B cell (primary cell): ENCODE measurements around the gene HOXA3. TPM values are rescaled to one million over a fixed set of nuclear protein-coding genes. Genes with fewer than 3 reads are reported as not detected.

ENCODE experiments used
- ATAC-seq: fragments of 200-7000 bp; cut with Tn5 transposase; one replicate; pipeline ENCODE4 v1.10.0; 2021; ENCODE audit warnings: low read depth, mild to moderate bottlenecking, moderate number of reproducible peaks, moderate library complexity
- CTCF ChIA-PET: fragments of 350-600 bp; sonication (Branson Sonifier 250); formaldehyde crosslinking; loops from one replicate; lab custom pipeline; 2021; ENCODE audit warnings: antibody characterized with exemption, inconsistent platforms; lab: Charles Lee
- POLR2A ChIA-PET: fragments of 350-600 bp; sonication (Branson Sonifier 250); formaldehyde crosslinking; loops from one replicate; lab custom pipeline; 2021; ENCODE audit warnings: antibody characterized with exemption; lab: Charles Lee
- DNase-seq: peaks from one replicate; pipeline ENCODE4 v3.0.0; 2013
- H2AFZ ChIP-seq: 2 replicates; pipeline ENCODE4 v1.6.1; 2012; ENCODE audit warnings: mild to moderate bottlenecking, low read depth, low read length; ENCODE audit not compliant: insufficient read depth, poor library complexity, severe bottlenecking
- H3K27ac ChIP-seq, 2 donors: 1 replicate in 1 of 2; 2 replicates in 1 of 2; pipeline ENCODE4 v1.5.1; 2012 to 2013; ENCODE audit warnings: low read length in 2 of 2, mild to moderate bottlenecking in 2 of 2, moderate library complexity in 1 of 2
- H3K27me3 ChIP-seq, 4 experiments: fragments of 200-600 bp in 1 of 4; sonication (generic) in 1 of 4; replicated peaks in 1 of 4; 1 replicate in 2 of 4; 2 replicates in 2 of 4; pipeline versions ENCODE4 v1.6.1 to v1.7.0; 2013 to 2016; ENCODE audit warnings: low read length in 3 of 4, mild to moderate bottlenecking in 2 of 4, mixed read lengths in 1 of 4, moderate library complexity in 1 of 4; ENCODE audit not compliant: insufficient read depth in 4 of 4, control insufficient read depth in 3 of 4; ENCODE audit errors: control extremely low read depth in 1 of 4
- H3K36me3 ChIP-seq, 2 experiments: replicated peaks in 1 of 2; 1 replicate in 1 of 2; 2 replicates in 1 of 2; pipeline versions ENCODE4 v1.6.1 to v1.7.1; 2013; ENCODE audit warnings: low read length in 1 of 2; ENCODE audit not compliant: insufficient read depth in 2 of 2, control insufficient read depth in 1 of 2; ENCODE audit errors: control extremely low read depth in 1 of 2, extremely low read depth in 1 of 2
- H3K4me1 ChIP-seq, 2 donors: fragments of 200-600 bp in 1 of 2; sonication (generic) in 1 of 2; 1 replicate in 1 of 2; 2 replicates in 1 of 2; pipeline versions ENCODE4 v1.5.1 to v1.6.1; 2013 to 2017; ENCODE audit warnings: low read length in 2 of 2; ENCODE audit not compliant: control insufficient read depth in 2 of 2, insufficient read depth in 2 of 2
- H3K4me2 ChIP-seq: replicated peaks from 2 replicates; pipeline ENCODE3; 2012; ENCODE audit warnings: mild to moderate bottlenecking, low read depth, low read length; ENCODE audit not compliant: poor library complexity, severe bottlenecking
- H3K4me3 ChIP-seq, 5 experiments: fragments of 200-600 bp in 1 of 5; sonication (generic) in 1 of 5; 1 replicate in 3 of 5; 2 replicates in 2 of 5; pipeline versions ENCODE4 v1.5.1 to v1.7.0; 2011 to 2016; ENCODE audit warnings: low read length in 4 of 5, mild to moderate bottlenecking in 4 of 5, low read depth in 2 of 5, control low read depth in 1 of 5, moderate library complexity in 1 of 5; ENCODE audit not compliant: insufficient read depth in 1 of 5; ENCODE audit errors: control extremely low read depth in 1 of 5, extremely low read depth in 1 of 5
- H3K79me2 ChIP-seq: fragments of 200-600 bp; sonication (generic); one replicate; pipeline ENCODE4 v1.6.0; 2016; ENCODE audit warnings: low read length; ENCODE audit not compliant: control insufficient read depth, insufficient read depth
- H3K9ac ChIP-seq: fragments of 200-600 bp; sonication (generic); 2 replicates; pipeline ENCODE4 v1.6.1; 2017; ENCODE audit warnings: mild to moderate bottlenecking, low read length, moderate library complexity
- H3K9me3 ChIP-seq, 3 donors: one replicate each; pipeline versions ENCODE4 v1.6.1 to v1.7.1; 2013; ENCODE audit warnings: low read length in 2 of 3; ENCODE audit not compliant: control insufficient read depth in 2 of 3, insufficient read depth in 1 of 3; ENCODE audit errors: control extremely low read depth in 1 of 3
- H4K20me1 ChIP-seq: 2 replicates; pipeline ENCODE4 v1.6.0; 2012; ENCODE audit warnings: mild to moderate bottlenecking, low read length; ENCODE audit not compliant: insufficient read depth, control insufficient read depth, poor library complexity, severe bottlenecking
- H3K27ac Mint-ChIP-seq: one replicate; pipeline ENCODE4 v1.8.0; 2021; ENCODE audit warnings: mixed read lengths
- H3K27me3 Mint-ChIP-seq: one replicate; pipeline ENCODE4 v1.8.0; 2021; ENCODE audit warnings: mixed read lengths
- H3K4me1 Mint-ChIP-seq: one replicate; pipeline ENCODE4 v1.8.0; 2021; ENCODE audit warnings: mixed read lengths
- H3K4me3 Mint-ChIP-seq: one replicate; pipeline ENCODE4 v1.8.0; 2021; ENCODE audit warnings: mixed read lengths
- H3K9me3 Mint-ChIP-seq: one replicate; pipeline ENCODE4 v1.8.0; 2022; ENCODE audit warnings: mixed read lengths; ENCODE audit not compliant: insufficient read depth
- EZH2 ChIP-seq: IDR thresholded peaks from 2 replicates; pipeline ENCODE4 v1.6.1; 2012; ENCODE audit warnings: borderline replicate concordance, low read depth, mild to moderate bottlenecking, moderate library complexity, low read length; ENCODE audit not compliant: insufficient read depth, poor library complexity, severe bottlenecking
- WGBS: methylation state at CpG from one replicate; pipeline ENCODE4 v1.1.5; 2013; ENCODE audit warnings: missing lambda C conversion rate; ENCODE audit not compliant: insufficient coverage; 5-methylcytosine and 5-hydroxymethylcytosine counted together
- intact Hi-C: fragments of 100-400 bp; cut with micrococcal nuclease; formaldehyde crosslinking; loops from one replicate; pipeline ENCODE4 v1.10.0; 2022
- polyA plus RNA-seq: library from polyadenylated mRNA; depleted of rRNA; stranded (reverse); fragments of >200 nt; gene quantifications from 2 replicates; pipeline ENCODE4 v1.2.3, GENCODE V29; 2012
- total RNA-seq, 2 donors: library from RNA; stranded (reverse); fragments of 120-200 nt in 1 of 2; gene quantifications; 1 replicate in 1 of 2; 2 replicates in 1 of 2; pipeline versions ENCODE4 v1.2.3 to v1.2.4, GENCODE V29; 2013 to 2022
- TF ChIP-seq, protein P1 (sequence below): fragments of 200-600 bp; IDR thresholded peaks from one replicate; pipeline ENCODE4 v1.8.0; 2022; ENCODE audit warnings: antibody characterized with exemption, mild to moderate bottlenecking

The HOXA3 gene
- total and polyA plus RNA-seq, 2 donors (not counting 1 experiment from before 2014, with no cell fraction given) = 0.07 TPM; not detected in 1

DNA sequence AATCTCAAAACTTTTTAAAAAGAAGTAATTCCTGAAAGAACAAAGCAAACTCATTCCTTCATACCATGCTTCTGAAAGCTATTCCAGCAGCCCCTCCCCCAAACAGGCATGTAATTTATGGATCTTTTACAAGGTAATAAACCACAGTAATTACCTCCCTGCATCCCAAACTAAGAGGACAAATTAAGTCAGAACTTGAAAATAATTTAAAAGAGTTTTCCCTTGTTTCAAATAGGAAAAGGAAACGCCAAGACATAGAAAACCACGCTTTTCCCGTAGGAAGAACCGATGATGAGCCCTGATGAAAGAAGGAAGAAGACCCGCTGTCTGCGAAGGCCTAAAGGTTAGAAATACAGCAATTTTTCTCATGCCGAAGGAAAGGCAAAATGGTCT is 30.7 kb downstream of the HOXA3 start:
- no peaks in the 10 kb centered on the region for H3K79me2 ChIP-seq
- no peak overlapping the region for H3K4me3 Mint-ChIP-seq
- POLR2A ChIA-PET = no interaction called here
- peaks cover 28% of the 10 kb centered on the region for H3K27me3 Mint-ChIP-seq
- DNase-seq (no peak), ATAC-seq (no peak)
- no peaks in the 10 kb centered on the region for H4K20me1 ChIP-seq
- no peak overlapping the region for H3K27ac Mint-ChIP-seq
- H3K27ac ChIP-seq = no peak overlapping the region
- intact Hi-C loops = no loop called here
- no peaks in the 10 kb centered on the region for H3K4me1 Mint-ChIP-seq
- H3K9me3 ChIP-seq = peaks cover 0 to 3% (median 0%) of the 10 kb centered on the region in 3 donors
- no peak for TF ChIP-seq EZH2
- TF ChIP-seq, protein P1, sequence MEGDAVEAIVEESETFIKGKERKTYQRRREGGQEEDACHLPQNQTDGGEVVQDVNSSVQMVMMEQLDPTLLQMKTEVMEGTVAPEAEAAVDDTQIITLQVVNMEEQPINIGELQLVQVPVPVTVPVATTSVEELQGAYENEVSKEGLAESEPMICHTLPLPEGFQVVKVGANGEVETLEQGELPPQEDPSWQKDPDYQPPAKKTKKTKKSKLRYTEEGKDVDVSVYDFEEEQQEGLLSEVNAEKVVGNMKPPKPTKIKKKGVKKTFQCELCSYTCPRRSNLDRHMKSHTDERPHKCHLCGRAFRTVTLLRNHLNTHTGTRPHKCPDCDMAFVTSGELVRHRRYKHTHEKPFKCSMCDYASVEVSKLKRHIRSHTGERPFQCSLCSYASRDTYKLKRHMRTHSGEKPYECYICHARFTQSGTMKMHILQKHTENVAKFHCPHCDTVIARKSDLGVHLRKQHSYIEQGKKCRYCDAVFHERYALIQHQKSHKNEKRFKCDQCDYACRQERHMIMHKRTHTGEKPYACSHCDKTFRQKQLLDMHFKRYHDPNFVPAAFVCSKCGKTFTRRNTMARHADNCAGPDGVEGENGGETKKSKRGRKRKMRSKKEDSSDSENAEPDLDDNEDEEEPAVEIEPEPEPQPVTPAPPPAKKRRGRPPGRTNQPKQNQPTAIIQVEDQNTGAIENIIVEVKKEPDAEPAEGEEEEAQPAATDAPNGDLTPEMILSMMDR = no peak
- H3K4me3 ChIP-seq = no peak overlapping the region
- no peak overlapping the region for H2AFZ ChIP-seq
- no peaks in the 10 kb centered on the region for H3K4me1 ChIP-seq
- H3K27me3 ChIP-seq = peaks cover 0 to 4% (median 0%) of the 10 kb centered on the region in 4 experiments
- 91% methylated on average over 7 of the region's 7 CpGs for WGBS
- H3K4me2 ChIP-seq = no peak overlapping the region
- no peaks in the 10 kb centered on the region for H3K9me3 Mint-ChIP-seq
- H3K36me3 ChIP-seq = no peaks in the 10 kb centered on the region
- H3K9ac ChIP-seq = no peak overlapping the region
- CTCF ChIA-PET = no interaction called here

DNA sequence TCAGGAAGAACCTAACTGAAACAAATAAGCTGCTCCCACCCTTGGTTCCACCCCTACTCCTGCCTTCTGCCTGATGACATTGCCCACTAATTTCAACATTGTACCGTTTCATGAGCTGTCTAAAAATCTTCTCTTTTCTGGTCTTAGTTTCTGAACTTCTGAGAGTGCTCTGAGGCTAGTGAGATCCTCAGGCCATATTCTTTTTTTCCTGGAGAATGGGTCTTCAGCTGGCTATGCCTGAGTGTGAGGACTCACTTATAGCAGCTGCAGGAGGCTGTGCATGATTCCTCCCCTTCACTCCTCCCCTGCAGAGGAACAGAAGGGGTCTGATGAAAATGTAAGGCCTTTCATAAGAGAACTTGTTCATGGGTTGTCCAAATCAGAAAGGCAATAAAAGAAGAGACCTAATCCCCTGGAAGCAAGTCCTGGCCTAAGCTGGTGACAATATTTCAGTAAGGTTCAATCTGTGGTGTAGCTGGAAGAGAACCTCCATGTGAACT is 32.9 kb downstream of the HOXA3 start:
- Mint-ChIP-seq H3K27me3 (peaks cover 11% of the 10 kb centered on the region), H3K27ac (no peak overlapping the region), H3K4me3 (no peak overlapping the region), H3K9me3 (no peaks in the 10 kb centered on the region), H3K4me1 (no peaks in the 10 kb centered on the region)
- ChIA-PET CTCF (no interaction called here), POLR2A (no interaction called here)
- Histone ChIP-seq H3K79me2 (no peaks in the 10 kb centered on the region), H2AFZ (no peak overlapping the region), H3K27me3 (peaks cover 0 to 4% (median 0%) of the 10 kb centered on the region in 4 experiments), H4K20me1 (no peaks in the 10 kb centered on the region), H3K9ac (no peak overlapping the region), H3K4me3 (no peak overlapping the region), H3K9me3 (peaks cover 0 to 3% (median 0%) of the 10 kb centered on the region in 3 donors), H3K36me3 (no peaks in the 10 kb centered on the region), H3K4me1 (no peaks in the 10 kb centered on the region), H3K27ac (no peak overlapping the region), H3K4me2 (no peak overlapping the region)
- DNase-seq (no peak), ATAC-seq (no peak)
- intact Hi-C loops = no loop called here
- TF ChIP-seq, protein P1 = no peak
- no peak for TF ChIP-seq EZH2
- WGBS = no CpG with 5 or more reads among the region's 1 CpG
